D721Med (cell line): ENCODE measurements around the gene ABCC8.

Experiments used
- DNase-seq: peaks from one replicate; pipeline ENCODE4 v3.0.0; 2011; ENCODE audit warnings: low spot score; ENCODE audit not compliant: insufficient read length
- FAIRE-seq: peaks from 2 replicates; lab custom pipeline; 2011; peaks lifted over from hg19 to GRCh38; lab: Jason Lieb, UNC
- CTCF ChIP-seq: IDR thresholded peaks from 2 replicates; pipeline ENCODE4 v1.5.1; 2012; ENCODE audit warnings: mild to moderate bottlenecking, control low read depth; ENCODE audit not compliant: insufficient read depth; ENCODE audit errors: missing control alignments

Gene ABCC8

GRCh38 chr11:17486646-17487045 is 10.0 kb upstream of the ABCC8 start:
- no peak for TF ChIP-seq CTCF
- no peak for FAIRE-seq
- DNase-seq, result no peak

- no peak for DNase-seq
- TF ChIP-seq CTCF, result no peak
- FAIRE-seq, result no peak
Observed at GRCh38 chr11:17483505-17483904, 6.9 kb upstream of the ABCC8 start.

- DNase-seq, result no peak
- no peak for TF ChIP-seq CTCF
- no peak for FAIRE-seq
Observed at GRCh38 chr11:17481905-17482304, 5.3 kb upstream of the ABCC8 start.

- DNase-seq, result peak; percentile 87
- peak; percentile 60 for FAIRE-seq
- TF ChIP-seq CTCF, result no peak
Observed at GRCh38 chr11:17479284-17480214, 2.9 kb upstream of the ABCC8 start.

GRCh38 chr11:17478070-17478469 is 1.4 kb upstream of the ABCC8 start:
- DNase-seq (no peak), FAIRE-seq (no peak)
- no peak for TF ChIP-seq CTCF

- DNase-seq (no peak), FAIRE-seq (no peak)
- TF ChIP-seq CTCF, result no peak
Observed at GRCh38 chr11:17477361-17477760, 716 bp upstream of the ABCC8 start.

GRCh38 chr11:17477084-17477333 is 364 bp upstream of the ABCC8 start:
- DNase-seq (no peak), FAIRE-seq (no peak)
- no peak for TF ChIP-seq CTCF
